Measurements from ENCODE around the gene FXYD2. TPM values are rescaled to one million over a fixed set of nuclear protein-coding genes. Genes with fewer than 3 reads are reported as not detected.
"Not testable (repeated sequence)": the region's sequence is repeated elsewhere in the genome, so short reads cannot be mapped to it uniquely, and the experiment has no call there.

FXYD2 gene
- total RNA-seq, 5 donors from 2014 or later (not counting 1 experiment from before 2014, with no cell fraction given), result 4.3 to 26.0 (median 14.7) TPM

DNA sequence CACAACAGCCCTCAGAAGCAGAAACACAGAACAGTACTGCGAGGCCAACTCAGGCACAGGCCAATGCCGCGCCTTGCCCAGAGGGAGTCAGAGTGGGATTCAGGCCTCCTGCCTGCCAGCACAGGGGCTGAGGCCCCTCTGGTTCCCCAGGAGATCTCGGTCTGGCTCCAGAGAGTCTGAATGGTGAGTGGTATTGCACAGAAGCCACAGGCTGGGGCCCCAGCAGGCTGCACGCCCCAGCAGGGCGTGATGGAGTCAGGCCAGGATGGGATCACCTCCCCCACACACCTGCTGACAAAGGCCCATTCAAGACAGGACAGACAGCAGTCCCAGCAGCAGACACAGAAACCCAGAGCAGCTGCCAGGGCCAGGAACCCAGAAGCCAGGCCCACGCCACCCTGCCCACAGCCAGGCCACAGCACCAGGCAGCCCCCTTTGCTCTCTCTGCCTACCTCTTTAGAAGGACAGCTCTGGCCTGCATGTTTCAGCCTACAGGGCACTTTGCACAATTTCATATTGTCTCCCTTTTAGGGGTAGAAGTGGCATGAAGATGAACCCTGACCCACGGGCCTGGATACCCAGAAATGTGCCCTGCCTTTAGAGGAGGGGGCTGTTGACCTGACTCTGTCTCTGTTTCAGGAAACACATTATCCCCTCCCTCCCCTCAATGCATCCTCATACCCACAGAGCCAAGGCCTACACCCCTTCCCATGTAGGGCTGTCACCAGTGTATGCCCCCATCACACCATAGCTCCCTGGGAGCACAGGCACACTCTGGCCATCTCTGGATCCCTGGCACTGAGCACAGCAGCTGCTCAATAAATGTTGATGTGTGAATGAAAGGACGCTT, 45.8 kb upstream of the FXYD2 start:
- ATAC-seq (replicated peaks in 1 of 4) (no peak), DNase-seq (no peak)
- WGBS (ENCODE audit: insufficient coverage), result 67% methylated on average over 1 of the region's 9 CpGs
- Histone ChIP-seq H3K27ac (ENCODE audit: low read length) (no peak overlapping the region), H3K27me3 (replicated peaks in 1 of 2; ENCODE audit: control insufficient read depth in 2 of 2, extremely low read depth in 1 of 2, insufficient read depth in 2 of 2, low read length in 1 of 2) (peaks cover 0 to 58% of the 10 kb centered on the region in 2 experiments), H3K4me1 (ENCODE audit: control insufficient read depth in 1 of 2, extremely low read depth in 1 of 2, insufficient read depth in 2 of 2, low read length in 2 of 2) (peaks cover 3 to 19% of the 10 kb centered on the region in 2 experiments), H3K36me3 (ENCODE audit: control insufficient read depth in 2 of 2, extremely low read depth in 1 of 2, insufficient read depth in 1 of 2, low read length in 1 of 2) (no peaks in the 10 kb centered on the region), H3K4me3 (ENCODE audit: control insufficient read depth in 1 of 2, extremely low read depth in 1 of 2, low read length in 1 of 2) (no peak overlapping the region), H3K9me3 (no peaks in the 10 kb centered on the region)
- Mint-ChIP-seq H3K4me1 (peaks cover 15 to 23% (median 15%) of the 10 kb centered on the region in 3 donors), H3K27me3 (peaks cover 22 to 36% of the 10 kb centered on the region in 2 donors), H3K4me3 (no peak overlapping the region), H3K9me3 (no peaks in the 10 kb centered on the region), H3K36me3 (no peaks in the 10 kb centered on the region), H3K27ac (no peak overlapping the region)
- POLR2A ChIA-PET, result no interaction called here
- CTCF ChIA-PET, result no interaction called here

DNA sequence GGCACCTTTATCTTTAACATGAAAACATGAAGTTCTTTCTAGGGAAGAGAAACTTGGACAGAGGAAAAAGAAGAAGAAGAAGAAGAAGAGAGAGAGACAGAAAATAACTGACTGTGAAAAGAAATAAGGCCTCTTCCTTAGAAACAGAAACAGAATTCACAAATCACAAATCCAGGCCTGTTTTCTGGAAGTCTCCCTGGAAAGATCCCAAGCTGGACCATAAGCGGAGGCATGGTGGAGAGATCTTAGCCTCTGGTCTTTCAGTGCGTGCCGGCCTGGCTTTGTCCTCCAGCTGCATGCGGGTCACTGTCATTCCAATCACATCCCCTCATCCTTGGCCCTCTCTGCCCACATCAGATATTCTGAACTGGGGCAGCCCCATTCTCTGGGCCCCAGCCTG, 45.1 kb upstream of the FXYD2 start:
- no peaks in the 10 kb centered on the region for H3K9me3 Mint-ChIP-seq
- H3K36me3 Mint-ChIP-seq, result no peaks in the 10 kb centered on the region
- H3K27me3 Mint-ChIP-seq, result peaks cover 16 to 30% of the 10 kb centered on the region in 2 donors
- Histone ChIP-seq H3K36me3 (ENCODE audit: control insufficient read depth in 2 of 2, extremely low read depth in 1 of 2, insufficient read depth in 1 of 2, low read length in 1 of 2) (no peaks in the 10 kb centered on the region), H3K4me1 (ENCODE audit: control insufficient read depth in 1 of 2, extremely low read depth in 1 of 2, insufficient read depth in 2 of 2, low read length in 2 of 2) (peaks cover 2 to 12% of the 10 kb centered on the region in 2 experiments), H3K4me3 (ENCODE audit: control insufficient read depth in 1 of 2, extremely low read depth in 1 of 2, low read length in 1 of 2) (no peak overlapping the region), H3K27me3 (replicated peaks in 1 of 2; ENCODE audit: control insufficient read depth in 2 of 2, extremely low read depth in 1 of 2, insufficient read depth in 2 of 2, low read length in 1 of 2) (peaks cover 0 to 51% of the 10 kb centered on the region in 2 experiments), H3K27ac (ENCODE audit: low read length) (no peak overlapping the region), H3K9me3 (no peaks in the 10 kb centered on the region)
- H3K27ac Mint-ChIP-seq, result no peak overlapping the region
- WGBS (ENCODE audit: insufficient coverage), result 68% methylated on average over 4 of the region's 4 CpGs
- ChIA-PET POLR2A (no interaction called here), CTCF (no interaction called here)
- ATAC-seq (replicated peaks in 1 of 4) (no peak), DNase-seq (no peak)
- no peak overlapping the region for H3K4me3 Mint-ChIP-seq
- H3K4me1 Mint-ChIP-seq, result peaks cover 9 to 17% (median 10%) of the 10 kb centered on the region in 3 donors

DNA sequence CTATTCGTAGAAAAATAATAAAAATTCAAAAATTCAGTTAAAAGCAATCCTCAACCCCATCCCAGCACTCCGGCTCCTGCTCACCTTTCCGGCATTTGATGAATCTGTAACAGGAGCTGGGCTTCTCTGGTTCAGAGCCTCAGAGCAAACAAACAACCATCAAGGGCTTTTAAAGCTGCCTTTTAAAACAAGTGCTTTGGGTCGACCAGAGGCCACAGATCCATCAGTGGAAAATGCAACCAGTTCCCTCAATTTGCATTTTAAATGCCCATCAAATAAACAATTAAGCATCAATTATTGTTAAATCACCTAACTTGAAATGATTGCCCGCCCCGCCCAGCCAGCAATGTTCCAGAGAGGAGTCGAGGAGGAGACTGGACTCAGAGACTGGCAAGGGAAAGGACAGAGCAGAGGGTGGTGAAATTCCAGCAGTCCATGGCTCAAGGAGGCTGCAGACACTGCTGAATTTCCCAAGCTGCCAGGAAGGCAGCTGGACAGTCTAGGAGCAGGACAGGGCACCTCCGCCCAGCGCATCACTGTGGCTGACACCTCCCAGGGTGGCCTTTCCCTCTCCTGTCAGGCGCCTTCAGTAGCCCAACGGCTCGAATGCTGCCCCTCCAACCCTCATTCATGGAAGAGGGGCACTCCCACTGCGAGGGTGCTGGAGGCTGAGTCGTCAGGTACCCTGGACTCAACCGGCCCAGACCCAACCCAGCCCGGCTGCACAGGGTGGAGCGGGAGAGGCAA, 44.4 kb upstream of the FXYD2 start:
- H3K4me1 ChIP-seq (ENCODE audit: control insufficient read depth in 1 of 2, extremely low read depth in 1 of 2, insufficient read depth in 2 of 2, low read length in 2 of 2), result peaks cover 2 to 6% of the 10 kb centered on the region in 2 experiments
- ATAC-seq (replicated peaks in 1 of 4), result no peak
- H3K27ac ChIP-seq (ENCODE audit: low read length), result no peak overlapping the region
- no peaks in the 10 kb centered on the region for H3K9me3 ChIP-seq
- H3K4me3 ChIP-seq (ENCODE audit: control insufficient read depth in 1 of 2, extremely low read depth in 1 of 2, low read length in 1 of 2), result no peak overlapping the region
- ChIA-PET CTCF (no interaction called here), POLR2A (no interaction called here)
- Mint-ChIP-seq H3K27me3 (peaks cover 13 to 25% of the 10 kb centered on the region in 2 donors), H3K9me3 (no peaks in the 10 kb centered on the region), H3K4me3 (no peak overlapping the region), H3K36me3 (no peaks in the 10 kb centered on the region), H3K4me1 (peaks cover 4 to 12% (median 7%) of the 10 kb centered on the region in 3 donors), H3K27ac (no peak overlapping the region)
- 83% methylated on average over 8 of the region's 17 CpGs for WGBS (ENCODE audit: insufficient coverage)
- peaks cover 0 to 45% of the 10 kb centered on the region in 2 experiments for H3K27me3 ChIP-seq (replicated peaks in 1 of 2; ENCODE audit: control insufficient read depth in 2 of 2, extremely low read depth in 1 of 2, insufficient read depth in 2 of 2, low read length in 1 of 2)
- no peak for DNase-seq
- no peaks in the 10 kb centered on the region for H3K36me3 ChIP-seq (ENCODE audit: control insufficient read depth in 2 of 2, extremely low read depth in 1 of 2, insufficient read depth in 1 of 2, low read length in 1 of 2)

DNA sequence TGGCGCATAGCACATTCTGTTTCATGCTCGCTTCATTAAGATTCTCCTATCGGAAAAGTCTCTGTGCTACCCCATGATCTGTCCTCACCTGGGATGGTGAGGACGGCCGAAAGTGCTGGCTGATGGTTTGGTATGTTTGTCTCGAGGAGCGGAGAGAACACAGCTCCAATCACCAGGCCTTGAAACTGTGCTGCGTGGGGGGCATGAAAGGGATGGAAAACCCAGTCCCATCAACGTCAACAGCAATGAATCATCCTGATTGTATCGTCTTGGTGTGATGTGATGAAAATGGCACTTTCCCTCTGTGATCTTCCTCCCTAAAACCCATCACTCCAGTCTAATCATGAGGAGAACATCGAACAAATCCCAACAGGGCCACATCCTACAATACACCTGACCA, 43.5 kb upstream of the FXYD2 start:
- Histone ChIP-seq H3K9me3 (no peaks in the 10 kb centered on the region), H3K4me1 (ENCODE audit: control insufficient read depth in 1 of 2, extremely low read depth in 1 of 2, insufficient read depth in 2 of 2, low read length in 2 of 2) (peaks cover under 1 to 5% of the 10 kb centered on the region in 2 experiments), H3K36me3 (ENCODE audit: control insufficient read depth in 2 of 2, extremely low read depth in 1 of 2, insufficient read depth in 1 of 2, low read length in 1 of 2) (no peaks in the 10 kb centered on the region), H3K27me3 (replicated peaks in 1 of 2; ENCODE audit: control insufficient read depth in 2 of 2, extremely low read depth in 1 of 2, insufficient read depth in 2 of 2, low read length in 1 of 2) (peaks cover 0 to 37% of the 10 kb centered on the region in 2 experiments), H3K27ac (ENCODE audit: low read length) (no peak overlapping the region), H3K4me3 (ENCODE audit: control insufficient read depth in 1 of 2, extremely low read depth in 1 of 2, low read length in 1 of 2) (no peak overlapping the region)
- CTCF ChIA-PET, result no interaction called here
- Mint-ChIP-seq H3K27me3 (peaks cover 8 to 20% of the 10 kb centered on the region in 2 donors), H3K27ac (no peak overlapping the region), H3K9me3 (no peaks in the 10 kb centered on the region), H3K4me3 (no peak overlapping the region), H3K36me3 (no peaks in the 10 kb centered on the region), H3K4me1 (peaks cover 0 to 7% (median 3%) of the 10 kb centered on the region in 3 donors)
- DNase-seq (no peak), ATAC-seq (replicated peaks in 1 of 4) (no peak)
- POLR2A ChIA-PET, result no interaction called here
- WGBS (ENCODE audit: insufficient coverage), result 100% methylated on average over 1 of the region's 11 CpGs

DNA sequence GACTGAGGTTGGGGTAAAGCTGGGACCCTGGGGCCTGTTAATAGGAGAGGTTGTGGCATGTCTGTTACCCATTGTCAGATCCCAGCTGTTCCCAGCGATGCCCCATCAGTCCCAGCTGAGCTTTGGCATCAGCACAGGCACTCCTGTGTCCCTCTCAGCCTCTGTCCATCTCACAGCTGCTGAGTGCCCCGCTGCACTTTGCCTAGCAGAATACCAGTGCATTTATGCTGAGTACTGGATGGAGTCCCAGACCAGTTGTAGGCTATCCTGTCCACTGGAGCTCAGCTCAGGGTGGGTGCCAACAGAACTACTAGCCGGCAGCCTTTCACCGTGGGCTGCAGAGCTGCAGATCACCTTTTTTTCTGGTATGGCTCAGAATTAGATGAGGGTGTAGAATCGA, 42.0 kb upstream of the FXYD2 start:
- CTCF ChIA-PET, result no interaction called here
- H3K9me3 Mint-ChIP-seq, result no peaks in the 10 kb centered on the region
- no peaks in the 10 kb centered on the region for H3K36me3 Mint-ChIP-seq
- no peak for DNase-seq
- POLR2A ChIA-PET, result interaction anchor here in 1 of 2 donors (0.6 kb wide), 1 partner anchor 136 kb away, joined by 3 read pairs; no protein-coding TSS in a partner anchor
- H3K4me1 Mint-ChIP-seq, result peaks cover 0 to 4% (median 0%) of the 10 kb centered on the region in 3 donors
- no peaks in the 10 kb centered on the region for H3K4me1 ChIP-seq (ENCODE audit: control insufficient read depth in 1 of 2, extremely low read depth in 1 of 2, insufficient read depth in 2 of 2, low read length in 2 of 2)
- no peak overlapping the region for H3K27ac ChIP-seq (ENCODE audit: low read length)
- ATAC-seq (replicated peaks in 1 of 4), result no peak
- no peak overlapping the region for H3K4me3 Mint-ChIP-seq
- no peak overlapping the region for H3K27ac Mint-ChIP-seq
- H3K9me3 ChIP-seq, result no peaks in the 10 kb centered on the region
- H3K4me3 ChIP-seq (ENCODE audit: control insufficient read depth in 1 of 2, extremely low read depth in 1 of 2, low read length in 1 of 2), result no peak overlapping the region
- peaks cover 0 to 10% of the 10 kb centered on the region in 2 donors for H3K27me3 Mint-ChIP-seq
- WGBS (ENCODE audit: insufficient coverage), result 86% methylated on average over 2 of the region's 5 CpGs
- H3K27me3 ChIP-seq (replicated peaks in 1 of 2; ENCODE audit: control insufficient read depth in 2 of 2, extremely low read depth in 1 of 2, insufficient read depth in 2 of 2, low read length in 1 of 2), result peaks cover 0 to 32% of the 10 kb centered on the region in 2 experiments
- H3K36me3 ChIP-seq (ENCODE audit: control insufficient read depth in 2 of 2, extremely low read depth in 1 of 2, insufficient read depth in 1 of 2, low read length in 1 of 2), result no peaks in the 10 kb centered on the region

DNA sequence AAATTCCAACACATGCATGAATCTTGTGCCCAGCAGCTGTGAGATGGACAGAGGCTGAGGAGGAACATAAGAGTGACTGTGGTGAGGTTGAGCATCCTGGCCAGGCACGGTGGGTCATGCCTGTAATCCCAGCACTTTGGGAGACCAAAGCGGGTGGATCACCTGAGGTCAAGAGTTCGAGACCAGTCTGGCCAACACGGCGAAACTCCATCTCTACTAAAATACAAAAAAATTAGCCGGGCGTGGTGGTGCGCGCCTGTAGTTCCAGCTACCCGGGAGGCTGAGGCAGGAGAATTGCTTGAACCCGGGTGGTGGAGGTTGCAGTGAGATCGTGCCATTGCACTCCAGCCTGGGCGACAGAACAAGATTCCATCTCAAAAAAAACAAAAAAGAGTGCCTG, 41.0 kb upstream of the FXYD2 start:
- H3K27ac Mint-ChIP-seq; H3K4me1 ChIP-seq (ENCODE audit: control insufficient read depth in 1 of 2, extremely low read depth in 1 of 2, insufficient read depth in 2 of 2, low read length in 2 of 2); H3K27ac ChIP-seq (ENCODE audit: low read length); H3K9me3 ChIP-seq; H3K4me3 ChIP-seq (ENCODE audit: control insufficient read depth in 1 of 2, extremely low read depth in 1 of 2, low read length in 1 of 2); H3K36me3 ChIP-seq (ENCODE audit: control insufficient read depth in 2 of 2, extremely low read depth in 1 of 2, insufficient read depth in 1 of 2, low read length in 1 of 2); POLR2A ChIA-PET; DNase-seq; ATAC-seq (replicated peaks in 1 of 4); H3K4me1 Mint-ChIP-seq; H3K4me3 Mint-ChIP-seq; CTCF ChIA-PET; H3K27me3 Mint-ChIP-seq; H3K9me3 Mint-ChIP-seq; H3K36me3 Mint-ChIP-seq: not testable (repeated sequence)
- 91% methylated on average over 7 of the region's 13 CpGs for WGBS (ENCODE audit: insufficient coverage)
- peaks cover 0 to 32% of the 10 kb centered on the region in 2 experiments for H3K27me3 ChIP-seq (replicated peaks in 1 of 2; ENCODE audit: control insufficient read depth in 2 of 2, extremely low read depth in 1 of 2, insufficient read depth in 2 of 2, low read length in 1 of 2)

All from T-cell (primary cell).